Keratinocyte (primary cell): ENCODE data around the gene HPSE2. TPM values are rescaled to one million over a fixed set of nuclear protein-coding genes. Genes with fewer than 3 reads are reported as not detected.

ENCODE experiments used
- DNase-seq: peaks from one replicate; pipeline ENCODE4 v3.0.0-alpha.2; 2011; ENCODE audit warnings: low read depth, missing footprints, low spot score
- FAIRE-seq: peaks from 2 replicates; lab custom pipeline; 2011; peaks lifted over from hg19 to GRCh38; lab: Jason Lieb, UNC
- H2AFZ ChIP-seq: 2 replicates; pipeline ENCODE4 v1.6.0; 2012; ENCODE audit warnings: low read length, control low read depth, inconsistent platforms; ENCODE audit not compliant: control insufficient read depth
- H3K27ac ChIP-seq: 2 replicates; pipeline ENCODE4 v1.5.1; 2011; ENCODE audit warnings: low read length; ENCODE audit not compliant: control insufficient read depth, insufficient read depth
- H3K27me3 ChIP-seq: 3 replicates; pipeline ENCODE4 v1.6.0; 2011; ENCODE audit warnings: low read length; ENCODE audit not compliant: control insufficient read depth, insufficient read depth; ENCODE audit errors: extremely low read depth
- H3K36me3 ChIP-seq, 2 experiments: 2 replicates in 1 of 2; 3 replicates in 1 of 2; pipeline ENCODE4 v1.5.1; 2011; ENCODE audit warnings: low read length in 2 of 2, mild to moderate bottlenecking in 1 of 2; ENCODE audit not compliant: control insufficient read depth in 2 of 2, insufficient read depth in 2 of 2; ENCODE audit errors: extremely low read depth in 1 of 2
- H3K4me1 ChIP-seq: 3 replicates; pipeline ENCODE4 v1.5.1; 2011; ENCODE audit warnings: low read length; ENCODE audit not compliant: control insufficient read depth, insufficient read depth; ENCODE audit errors: extremely low read depth
- H3K4me2 ChIP-seq: 3 replicates; pipeline ENCODE4 v1.6.0; 2011; ENCODE audit warnings: low read depth, low read length; ENCODE audit not compliant: control insufficient read depth, insufficient read depth; ENCODE audit errors: extremely low read depth
- H3K4me3 ChIP-seq, 3 experiments: fragments of 200-600 bp in 1 of 3; sonication (generic) in 1 of 3; 2 replicates in 2 of 3; 3 replicates in 1 of 3; pipeline ENCODE4 v1.5.1; 2011 to 2016; ENCODE audit warnings: low read length in 3 of 3, mild to moderate bottlenecking in 3 of 3, control low read depth in 2 of 3, inconsistent platforms in 1 of 3, low read depth in 1 of 3, mixed read lengths in 1 of 3, mixed run types in 1 of 3, moderate library complexity in 1 of 3; ENCODE audit not compliant: control insufficient read depth in 2 of 3, insufficient read depth in 2 of 3; ENCODE audit errors: extremely low read depth in 1 of 3
- H3K79me2 ChIP-seq: 2 replicates; pipeline ENCODE4 v1.6.0; 2012; ENCODE audit warnings: low read length; ENCODE audit not compliant: control insufficient read depth, insufficient read depth
- H3K9ac ChIP-seq: 3 replicates; pipeline ENCODE4 v1.6.0; 2011; ENCODE audit warnings: low read length; ENCODE audit not compliant: control insufficient read depth, insufficient read depth; ENCODE audit errors: extremely low read depth
- H3K9me1 ChIP-seq: 3 replicates; pipeline ENCODE4 v1.6.0; 2011; ENCODE audit warnings: low read length; ENCODE audit not compliant: control insufficient read depth, insufficient read depth; ENCODE audit errors: extremely low read depth
- H3K9me3 ChIP-seq: 2 replicates; pipeline ENCODE4 v1.5.1; 2012; ENCODE audit warnings: low read depth, low read length; ENCODE audit not compliant: control insufficient read depth
- H4K20me1 ChIP-seq: 3 replicates; pipeline ENCODE4 v1.6.0; 2011; ENCODE audit warnings: low read length; ENCODE audit not compliant: control insufficient read depth, insufficient read depth; ENCODE audit errors: extremely low read depth
- CTCF ChIP-seq, 3 experiments: IDR thresholded peaks in 1 of 3; conservative IDR thresholded peaks in 1 of 3; optimal IDR thresholded peaks in 1 of 3; 2 replicates in 2 of 3; 3 replicates in 1 of 3; pipeline versions ENCODE3 to v1.5.1; 2011; ENCODE audit warnings: low read length in 3 of 3, mild to moderate bottlenecking in 3 of 3, moderate library complexity in 2 of 3, control low read depth in 1 of 3, inconsistent platforms in 1 of 3; ENCODE audit not compliant: insufficient read depth in 2 of 3; ENCODE audit errors: extremely low read depth in 1 of 3
- EZH2 ChIP-seq: IDR thresholded peaks from one replicate; pipeline ENCODE4 v1.6.1; 2012; ENCODE audit warnings: inconsistent platforms, mild to moderate bottlenecking, low read length, moderate library complexity
- dilution Hi-C: fragments of 300-500 bp; cut with MboI; formaldehyde crosslinking; loops from one replicate; pipeline ENCODE4 v1.7.0; 2020; ENCODE audit warnings: low sequenced_read_pairs; ENCODE audit not compliant: extremely low pct_ligation_motif_present
- polyA plus RNA-seq, 5 experiments: library from polyadenylated mRNA; depleted of rRNA in 3 of 5; stranded (reverse) in 3 of 5; stranded (forward) in 1 of 5; unstranded in 1 of 5; fragments of >200 nt; gene quantifications; 1 replicate in 1 of 5; 2 replicates in 3 of 5; 3 replicates in 1 of 5; pipeline versions ENCODE4 v1.2.1 to v1.2.3, GENCODE V29; 2011 to 2012; ENCODE audit warnings: missing spikeins in 2 of 5, low read depth in 1 of 5, low replicate concordance in 1 of 5

HPSE2 gene
- polyA plus RNA-seq, 1 donor (not counting 4 experiments of a cell fraction or from before 2014, with no cell fraction given), result 0.01 TPM

- H3K27ac ChIP-seq, result no peak overlapping the region
- no peaks in the 10 kb centered on the region for H4K20me1 ChIP-seq
- H3K27me3 ChIP-seq, result no peaks in the 10 kb centered on the region
- no peak overlapping the region for H3K9ac ChIP-seq
- dilution Hi-C loops, result no loop called here
- H3K4me1 ChIP-seq, result no peaks in the 10 kb centered on the region
- no peak overlapping the region for H2AFZ ChIP-seq
- TF ChIP-seq EZH2 (no peak), CTCF (optimal IDR thresholded peaks at IDR 0.05 in 1 of 3, IDR thresholded peaks at IDR 0.05 in 1 of 3, conservative IDR thresholded peaks at IDR 0.05 in 1 of 3; ENCODE audit: extremely low read depth in 1 of 3, insufficient read depth in 2 of 3, low read length in 3 of 3) (no peak)
- H3K4me3 ChIP-seq, result no peak overlapping the region
- no peak for DNase-seq
- FAIRE-seq, result no peak
- H3K4me2 ChIP-seq, result no peak overlapping the region
- H3K79me2 ChIP-seq, result no peaks in the 10 kb centered on the region
- no peaks in the 10 kb centered on the region for H3K36me3 ChIP-seq
- no peaks in the 10 kb centered on the region for H3K9me3 ChIP-seq
- H3K9me1 ChIP-seq, result no peaks in the 10 kb centered on the region
These were observed 723.8 kb downstream of the HPSE2 start for GRCh38 chr10:98511876-98512275.

- DNase-seq (no peak), FAIRE-seq (no peak)
- TF ChIP-seq CTCF (optimal IDR thresholded peaks at IDR 0.05 in 1 of 3, IDR thresholded peaks at IDR 0.05 in 1 of 3, conservative IDR thresholded peaks at IDR 0.05 in 1 of 3; ENCODE audit: extremely low read depth in 1 of 3, insufficient read depth in 2 of 3, low read length in 3 of 3) (no peak), EZH2 (no peak)
- H4K20me1 ChIP-seq, result no peaks in the 10 kb centered on the region
- no peak overlapping the region for H3K4me2 ChIP-seq
- H3K79me2 ChIP-seq, result no peaks in the 10 kb centered on the region
- no peaks in the 10 kb centered on the region for H3K9me3 ChIP-seq
- no peak overlapping the region for H3K4me3 ChIP-seq
- H3K36me3 ChIP-seq, result no peaks in the 10 kb centered on the region
- H3K27ac ChIP-seq, result no peak overlapping the region
- no peaks in the 10 kb centered on the region for H3K27me3 ChIP-seq
- H2AFZ ChIP-seq, result no peak overlapping the region
- H3K9ac ChIP-seq, result no peak overlapping the region
- dilution Hi-C loops, result no loop called here
- H3K9me1 ChIP-seq, result no peaks in the 10 kb centered on the region
- H3K4me1 ChIP-seq, result no peaks in the 10 kb centered on the region
These were observed 725.1 kb downstream of the HPSE2 start for GRCh38 chr10:98510412-98510995.
